SK-N-SH treated with all-trans-retinoic acid at 6 μM for 48 hours (cell line): ENCODE results near the gene DPAGT1.

Experiments used
- ARNTL ChIP-seq: fragments of 450-650 bp; formaldehyde crosslinking; IDR thresholded peaks from 2 replicates; pipeline ENCODE4 v1.5.0; 2020; ENCODE audit warnings: low read depth, mild to moderate bottlenecking, moderate library complexity, borderline replicate concordance
- CREB5 ChIP-seq: fragments of 250-450 bp; sonication (Bioruptor Pico); IDR thresholded peaks from 2 replicates; pipeline ENCODE4 v1.5.1; 2020; ENCODE audit warnings: low read depth, mild to moderate bottlenecking, moderate library complexity
- GLIS3 ChIP-seq: fragments of 250-450 bp; sonication (Bioruptor Pico); IDR thresholded peaks from 2 replicates; pipeline ENCODE4 v1.5.0; 2020; ENCODE audit warnings: mild to moderate bottlenecking, moderate library complexity
- ISL1 ChIP-seq: fragments of 250-450 bp; sonication (Bioruptor Pico); IDR thresholded peaks from 2 replicates; pipeline ENCODE4 v2.1.2; 2022; ENCODE audit warnings: mild to moderate bottlenecking, moderate library complexity
- PATZ1 ChIP-seq: fragments of 250-450 bp; sonication (Bioruptor Pico); IDR thresholded peaks from 2 replicates; pipeline ENCODE4 v1.8.0; 2020; ENCODE audit warnings: mild to moderate bottlenecking, moderate library complexity, borderline replicate concordance
- POU6F1 ChIP-seq: fragments of 250-450 bp; sonication (Bioruptor Pico); IDR thresholded peaks from 2 replicates; pipeline ENCODE4 v1.8.0; 2021; ENCODE audit warnings: low read depth, mild to moderate bottlenecking, moderate library complexity, borderline replicate concordance
- PPARA ChIP-seq: fragments of 250-450 bp; sonication (Bioruptor Pico); IDR thresholded peaks from 2 replicates; pipeline ENCODE4 v1.5.0; 2020; ENCODE audit warnings: mild to moderate bottlenecking, borderline replicate concordance
- RARB ChIP-seq: fragments of 250-450 bp; sonication (Bioruptor Pico); IDR thresholded peaks from 2 replicates; pipeline ENCODE4 v1.8.0; 2021; ENCODE audit warnings: mild to moderate bottlenecking, moderate library complexity
- TOX ChIP-seq: fragments of 250-450 bp; sonication (Bioruptor Pico); IDR thresholded peaks from 2 replicates; pipeline ENCODE4 v1.8.0; 2021; ENCODE audit warnings: mild to moderate bottlenecking, moderate library complexity, borderline replicate concordance
- TSHZ2 ChIP-seq: fragments of 250-450 bp; sonication (Bioruptor Pico); IDR thresholded peaks from 2 replicates; pipeline ENCODE4 v1.5.0; 2020; ENCODE audit warnings: mild to moderate bottlenecking, moderate library complexity
- ZFP3 ChIP-seq: fragments of 250-450 bp; sonication (Bioruptor Pico); IDR thresholded peaks from 2 replicates; pipeline ENCODE4 v1.5.0; 2020; ENCODE audit warnings: mild to moderate bottlenecking, moderate library complexity
- ZNF565 ChIP-seq: fragments of 450-650 bp; formaldehyde crosslinking; conservative IDR thresholded peaks from 2 replicates; pipeline ENCODE4 v1.5.0; 2020; ENCODE audit warnings: low read depth, mild to moderate bottlenecking, moderate library complexity
- ZNF8 ChIP-seq: fragments of 450-650 bp; formaldehyde crosslinking; IDR thresholded peaks from 2 replicates; pipeline ENCODE4 v1.5.0; 2020; ENCODE audit warnings: mild to moderate bottlenecking, moderate library complexity

- TF ChIP-seq CREB5 (no peak), ZNF565 (CRISPR knock-in tag) (no peak), GLIS3 (no peak), PATZ1 (no peak), ZFP3 (no peak), POU6F1 (CRISPR knock-in tag) (no peak), PPARA (no peak), ZNF8 (CRISPR knock-in tag) (no peak), RARB (CRISPR knock-in tag) (no peak), TSHZ2 (CRISPR knock-in tag) (no peak), ARNTL (CRISPR knock-in tag) (no peak), TOX (no peak), ISL1 (CRISPR knock-in tag) (no peak)
Observed at GRCh38 chr11:119057000-119057769, 44.5 kb downstream of the DPAGT1 start, which contains the start of gene HYOU1.
